ENCODE results near the gene AIG1. TPM values are rescaled to one million over a fixed set of nuclear protein-coding genes. Genes with fewer than 3 reads are reported as not detected.

The AIG1 gene
- total RNA-seq, 2 experiments from 2014 or later: 21.2 to 22.8 TPM

GRCh38 chr6:143198312-143198711 lies 137.6 kb downstream of the AIG1 start:
- Mint-ChIP-seq H3K27me3 (no peaks in the 10 kb centered on the region), H3K9me3 (ENCODE audit: low read depth) (peaks cover 4% of the 10 kb centered on the region), H3K4me3 (no peak overlapping the region), H3K27ac (no peak overlapping the region), H3K4me1 (peaks cover 20% of the 10 kb centered on the region), H3K36me3 (ENCODE audit: low read depth) (peaks cover 7% of the 10 kb centered on the region)
- DNase-seq (no peak), ATAC-seq (no peak)
- POLR2A ChIA-PET: no interaction called here
- CTCF ChIA-PET: interaction anchor here (0.9 to 1.0 kb wide), 2 partner anchors 11 to 139 kb away, joined by 3 read pairs; no protein-coding TSS in a partner anchor
- intact Hi-C loops (cut with DNase I, micrococcal nuclease): no loop called here

- POLR2A ChIA-PET: no interaction called here
- H3K4me1 Mint-ChIP-seq: peaks cover 20% of the 10 kb centered on the region
- CTCF ChIA-PET: interaction anchor here (0.6 to 0.8 kb wide), 2 partner anchors 220 to 1696 kb away, joined by 3 to 4 read pairs; no protein-coding TSS in a partner anchor
- ATAC-seq (no peak), DNase-seq (no peak)
- H3K4me3 Mint-ChIP-seq: no peak overlapping the region
- intact Hi-C loops (cut with DNase I, micrococcal nuclease): no loop called here
- H3K27me3 Mint-ChIP-seq: no peaks in the 10 kb centered on the region
- H3K9me3 Mint-ChIP-seq (ENCODE audit: low read depth): peaks cover 9% of the 10 kb centered on the region
- no peak overlapping the region for H3K27ac Mint-ChIP-seq
- H3K36me3 Mint-ChIP-seq (ENCODE audit: low read depth): peaks cover 10% of the 10 kb centered on the region
Measured at GRCh38 chr6:143199291-143199690, 138.6 kb downstream of the AIG1 start.

GRCh38 chr6:143200167-143200770 lies 139.6 kb downstream of the AIG1 start:
- no peak overlapping the region for H3K4me3 Mint-ChIP-seq
- ATAC-seq: peak; percentile 57
- H3K27ac Mint-ChIP-seq: peak overlapping the region; percentile 39
- no peaks in the 10 kb centered on the region for H3K27me3 Mint-ChIP-seq
- peaks cover 9% of the 10 kb centered on the region for H3K9me3 Mint-ChIP-seq (ENCODE audit: low read depth)
- intact Hi-C loops (cut with DNase I, micrococcal nuclease): no loop called here
- H3K36me3 Mint-ChIP-seq (ENCODE audit: low read depth): peaks cover 12% of the 10 kb centered on the region
- ChIA-PET POLR2A (no interaction called here), CTCF (no interaction called here)
- DNase-seq: no peak
- peaks cover 20% of the 10 kb centered on the region for H3K4me1 Mint-ChIP-seq

- ChIA-PET POLR2A (no interaction called here), CTCF (no interaction called here)
- DNase-seq (no peak), ATAC-seq (no peak)
- Mint-ChIP-seq H3K27ac (no peak overlapping the region), H3K4me1 (peaks cover 17% of the 10 kb centered on the region), H3K9me3 (ENCODE audit: low read depth) (peaks cover 9% of the 10 kb centered on the region), H3K27me3 (no peaks in the 10 kb centered on the region), H3K4me3 (no peak overlapping the region), H3K36me3 (ENCODE audit: low read depth) (peaks cover 12% of the 10 kb centered on the region)
- intact Hi-C loops (cut with DNase I, micrococcal nuclease): no loop called here
Measured at GRCh38 chr6:143204045-143204444, 143.4 kb downstream of the AIG1 start.

GRCh38 chr6:143205131-143205535 lies 144.4 kb downstream of the AIG1 start:
- Mint-ChIP-seq H3K9me3 (ENCODE audit: low read depth) (peaks cover 10% of the 10 kb centered on the region), H3K4me3 (no peak overlapping the region), H3K27ac (no peak overlapping the region), H3K36me3 (ENCODE audit: low read depth) (peaks cover 12% of the 10 kb centered on the region), H3K27me3 (no peaks in the 10 kb centered on the region), H3K4me1 (peaks cover 8% of the 10 kb centered on the region)
- POLR2A ChIA-PET: no interaction called here
- CTCF ChIA-PET: no interaction called here
- intact Hi-C loops (cut with DNase I, micrococcal nuclease): no loop called here
- ATAC-seq: no peak
- DNase-seq: no peak

- no peak for ATAC-seq
- ChIA-PET POLR2A (no interaction called here), CTCF (no interaction called here)
- intact Hi-C loops (cut with DNase I, micrococcal nuclease): no loop called here
- no peak for DNase-seq
- Mint-ChIP-seq H3K9me3 (ENCODE audit: low read depth) (peaks cover 12% of the 10 kb centered on the region), H3K4me3 (no peak overlapping the region), H3K4me1 (peaks cover 3% of the 10 kb centered on the region), H3K27me3 (no peaks in the 10 kb centered on the region), H3K36me3 (ENCODE audit: low read depth) (peaks cover 12% of the 10 kb centered on the region), H3K27ac (no peak overlapping the region)
Measured at GRCh38 chr6:143205585-143205984, 144.9 kb downstream of the AIG1 start.

- DNase-seq (no peak), ATAC-seq (no peak)
- intact Hi-C loops (cut with DNase I, micrococcal nuclease): no loop called here
- Mint-ChIP-seq H3K27me3 (no peaks in the 10 kb centered on the region), H3K9me3 (ENCODE audit: low read depth) (peaks cover 12% of the 10 kb centered on the region), H3K4me1 (no peaks in the 10 kb centered on the region), H3K4me3 (no peak overlapping the region), H3K36me3 (ENCODE audit: low read depth) (peaks cover 12% of the 10 kb centered on the region), H3K27ac (no peak overlapping the region)
- ChIA-PET CTCF (no interaction called here), POLR2A (no interaction called here)
Measured at GRCh38 chr6:143205991-143206390, 145.3 kb downstream of the AIG1 start.

GRCh38 chr6:143206550-143206949 lies 145.9 kb downstream of the AIG1 start:
- ATAC-seq (no peak), DNase-seq (no peak)
- H3K36me3 Mint-ChIP-seq (ENCODE audit: low read depth): peaks cover 12% of the 10 kb centered on the region
- no peak overlapping the region for H3K4me3 Mint-ChIP-seq
- ChIA-PET POLR2A (no interaction called here), CTCF (interaction anchor here (1.3 kb wide), 1 partner anchor 48 kb away, joined by 3 read pairs; no protein-coding TSS in a partner anchor)
- no peaks in the 10 kb centered on the region for H3K27me3 Mint-ChIP-seq
- intact Hi-C loops (cut with DNase I, micrococcal nuclease): no loop called here
- H3K4me1 Mint-ChIP-seq: no peaks in the 10 kb centered on the region
- H3K27ac Mint-ChIP-seq: no peak overlapping the region
- H3K9me3 Mint-ChIP-seq (ENCODE audit: low read depth): peaks cover 12% of the 10 kb centered on the region

- intact Hi-C loops (cut with DNase I, micrococcal nuclease): no loop called here
- peaks cover 3% of the 10 kb centered on the region for H3K9me3 Mint-ChIP-seq (ENCODE audit: low read depth)
Measured at GRCh38 chr6:143210420-143210819, 149.7 kb downstream of the AIG1 start.

GRCh38 chr6:143213859-143214376 lies 153.2 kb downstream of the AIG1 start:
- Mint-ChIP-seq H3K4me3 (no peak overlapping the region), H3K9me3 (ENCODE audit: low read depth) (peaks cover 3% of the 10 kb centered on the region), H3K27ac (no peak overlapping the region), H3K27me3 (no peaks in the 10 kb centered on the region), H3K36me3 (ENCODE audit: low read depth) (no peaks in the 10 kb centered on the region), H3K4me1 (no peaks in the 10 kb centered on the region)
- ChIA-PET CTCF (interaction anchor here (1.4 kb wide), 1 partner anchor 61 kb away, joined by 3 read pairs; no protein-coding TSS in a partner anchor), POLR2A (no interaction called here)
- intact Hi-C loops (cut with DNase I, micrococcal nuclease): no loop called here
- ATAC-seq: no peak
- DNase-seq: no peak

More at GRCh38 chr6:143210420-143210819, 149.7 kb downstream of the AIG1 start:
- ATAC-seq (no peak), DNase-seq (no peak)
- ChIA-PET CTCF (no interaction called here), POLR2A (no interaction called here)
- H3K4me3 Mint-ChIP-seq: no peak overlapping the region
- H3K27ac Mint-ChIP-seq: no peak overlapping the region
- H3K27me3 Mint-ChIP-seq: no peaks in the 10 kb centered on the region
- no peaks in the 10 kb centered on the region for H3K36me3 Mint-ChIP-seq (ENCODE audit: low read depth)
- H3K4me1 Mint-ChIP-seq: no peaks in the 10 kb centered on the region

GRCh38 chr6:143215363-143215762 lies 154.7 kb downstream of the AIG1 start:
- Mint-ChIP-seq H3K27me3 (no peaks in the 10 kb centered on the region), H3K27ac (no peak overlapping the region), H3K36me3 (ENCODE audit: low read depth) (no peaks in the 10 kb centered on the region), H3K4me1 (no peaks in the 10 kb centered on the region), H3K4me3 (no peak overlapping the region), H3K9me3 (ENCODE audit: low read depth) (no peaks in the 10 kb centered on the region)
- intact Hi-C loops (cut with DNase I, micrococcal nuclease): no loop called here
- ChIA-PET CTCF (no interaction called here), POLR2A (no interaction called here)
- DNase-seq: no peak
- no peak for ATAC-seq

- DNase-seq: no peak
- POLR2A ChIA-PET: no interaction called here
- no peaks in the 10 kb centered on the region for H3K4me1 Mint-ChIP-seq
- H3K27ac Mint-ChIP-seq: no peak overlapping the region
- no peaks in the 10 kb centered on the region for H3K36me3 Mint-ChIP-seq (ENCODE audit: low read depth)
- H3K27me3 Mint-ChIP-seq: no peaks in the 10 kb centered on the region
- H3K9me3 Mint-ChIP-seq (ENCODE audit: low read depth): no peaks in the 10 kb centered on the region
- CTCF ChIA-PET: interaction anchor here (1.0 kb wide), 1 partner anchor 18 kb away, joined by 3 read pairs; no protein-coding TSS in a partner anchor
- ATAC-seq: no peak
- H3K4me3 Mint-ChIP-seq: no peak overlapping the region
- intact Hi-C loops (cut with DNase I, micrococcal nuclease): no loop called here
Measured at GRCh38 chr6:143215771-143216170, 155.1 kb downstream of the AIG1 start.

Measured in activated CD4-positive, alpha-beta T cell treated with anti-CD3 and anti-CD28 coated beads for 36 hours (primary cell).